Neutrophil (primary cell): ENCODE data around the gene ITGAE.

Source experiments
- H3K27ac ChIP-seq: fragments of 200-600 bp; sonication (generic); 2 replicates; pipeline ENCODE4 v1.5.1; 2016; ENCODE audit warnings: mild to moderate bottlenecking, moderate library complexity
- H3K27me3 ChIP-seq: fragments of 200-600 bp; sonication (generic); 2 replicates; pipeline ENCODE4 v1.6.0; 2016; ENCODE audit warnings: mild to moderate bottlenecking
- H3K36me3 ChIP-seq: fragments of 200-600 bp; sonication (generic); 2 replicates; pipeline ENCODE4 v1.5.1; 2017
- H3K4me1 ChIP-seq, 2 experiments: fragments of 200-600 bp in 1 of 2; sonication (generic) in 1 of 2; 1 replicate in 1 of 2; 2 replicates in 1 of 2; pipeline versions ENCODE4 v1.5.1 to v1.6.1; 2013 to 2016; ENCODE audit warnings: low read depth in 1 of 2, low read length in 1 of 2, mild to moderate bottlenecking in 1 of 2, moderate library complexity in 1 of 2; ENCODE audit not compliant: control insufficient read depth in 1 of 2, insufficient read depth in 1 of 2
- H3K4me3 ChIP-seq, 2 experiments: fragments of 200-600 bp in 1 of 2; sonication (generic) in 1 of 2; 1 replicate in 1 of 2; 2 replicates in 1 of 2; pipeline ENCODE4 v1.5.1; 2013 to 2016; ENCODE audit warnings: low read depth in 1 of 2, low read length in 1 of 2, mild to moderate bottlenecking in 1 of 2, moderate library complexity in 1 of 2
- H3K9me3 ChIP-seq: fragments of 200-600 bp; sonication (generic); 2 replicates; pipeline ENCODE4 v1.5.1; 2016
- TF ChIP-seq, protein P1 (sequence below): fragments of 200-600 bp; sonication (generic); IDR thresholded peaks from 2 replicates; pipeline ENCODE4 v1.5.1; 2016; ENCODE audit warnings: antibody characterized with exemption

ITGAE gene

DNA sequence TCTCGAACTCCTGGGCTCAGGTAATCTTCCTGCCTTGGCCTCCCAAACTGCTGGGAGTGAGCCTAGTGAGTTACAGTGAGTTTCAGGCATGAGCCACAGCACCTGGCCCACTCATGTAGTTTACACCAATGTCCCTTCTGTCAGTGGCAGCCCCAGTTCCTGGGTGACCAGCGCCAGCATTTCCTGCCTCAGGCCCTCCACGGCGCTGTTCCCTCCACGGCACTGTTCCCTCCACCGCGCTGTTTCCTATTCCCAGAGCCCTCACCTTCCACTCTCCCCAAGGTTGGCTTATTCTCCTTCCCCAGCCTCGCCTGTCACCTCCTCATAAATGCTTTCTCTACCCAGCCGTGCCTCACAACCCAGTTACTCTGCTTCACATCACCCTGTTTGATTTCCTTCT, 32.6 kb downstream of the ITGAE start:
- Histone ChIP-seq H3K27ac (no peak overlapping the region), H3K4me3 (no peak overlapping the region), H3K9me3 (no peaks in the 10 kb centered on the region), H3K36me3 (no peaks in the 10 kb centered on the region), H3K27me3 (no peaks in the 10 kb centered on the region), H3K4me1 (peaks cover 13 to 19% of the 10 kb centered on the region in 2 experiments)
- TF ChIP-seq, protein P1, sequence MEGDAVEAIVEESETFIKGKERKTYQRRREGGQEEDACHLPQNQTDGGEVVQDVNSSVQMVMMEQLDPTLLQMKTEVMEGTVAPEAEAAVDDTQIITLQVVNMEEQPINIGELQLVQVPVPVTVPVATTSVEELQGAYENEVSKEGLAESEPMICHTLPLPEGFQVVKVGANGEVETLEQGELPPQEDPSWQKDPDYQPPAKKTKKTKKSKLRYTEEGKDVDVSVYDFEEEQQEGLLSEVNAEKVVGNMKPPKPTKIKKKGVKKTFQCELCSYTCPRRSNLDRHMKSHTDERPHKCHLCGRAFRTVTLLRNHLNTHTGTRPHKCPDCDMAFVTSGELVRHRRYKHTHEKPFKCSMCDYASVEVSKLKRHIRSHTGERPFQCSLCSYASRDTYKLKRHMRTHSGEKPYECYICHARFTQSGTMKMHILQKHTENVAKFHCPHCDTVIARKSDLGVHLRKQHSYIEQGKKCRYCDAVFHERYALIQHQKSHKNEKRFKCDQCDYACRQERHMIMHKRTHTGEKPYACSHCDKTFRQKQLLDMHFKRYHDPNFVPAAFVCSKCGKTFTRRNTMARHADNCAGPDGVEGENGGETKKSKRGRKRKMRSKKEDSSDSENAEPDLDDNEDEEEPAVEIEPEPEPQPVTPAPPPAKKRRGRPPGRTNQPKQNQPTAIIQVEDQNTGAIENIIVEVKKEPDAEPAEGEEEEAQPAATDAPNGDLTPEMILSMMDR: no peak

- H3K4me1 ChIP-seq: peaks cover 13 to 19% of the 10 kb centered on the region in 2 experiments
- no peaks in the 10 kb centered on the region for H3K36me3 ChIP-seq
- H3K9me3 ChIP-seq: no peaks in the 10 kb centered on the region
- TF ChIP-seq, protein P1: no peak
- H3K4me3 ChIP-seq: no peak overlapping the region
- H3K27ac ChIP-seq: no peak overlapping the region
- no peaks in the 10 kb centered on the region for H3K27me3 ChIP-seq
These were observed 34.2 kb downstream of the ITGAE start for GRCh38 chr17:3766779-3767178.

- no peaks in the 10 kb centered on the region for H3K36me3 ChIP-seq
- H3K4me3 ChIP-seq: peak overlapping the region in 1 of 2 experiments; percentile 18
- peak overlapping the region; percentile 41 for H3K27ac ChIP-seq
- H3K9me3 ChIP-seq: no peaks in the 10 kb centered on the region
- peaks cover 13 to 19% of the 10 kb centered on the region in 2 experiments for H3K4me1 ChIP-seq
- TF ChIP-seq, protein P1: no peak
- H3K27me3 ChIP-seq: no peaks in the 10 kb centered on the region
These were observed 35.0 kb downstream of the ITGAE start for GRCh38 chr17:3765981-3766380.

- H3K4me3 ChIP-seq: no peak overlapping the region
- TF ChIP-seq, protein P1: no peak
- H3K9me3 ChIP-seq: no peaks in the 10 kb centered on the region
- no peak overlapping the region for H3K27ac ChIP-seq
- H3K36me3 ChIP-seq: no peaks in the 10 kb centered on the region
- no peaks in the 10 kb centered on the region for H3K27me3 ChIP-seq
- peaks cover 13% of the 10 kb centered on the region in 2 experiments for H3K4me1 ChIP-seq
These were observed 37.2 kb downstream of the ITGAE start for GRCh38 chr17:3763777-3764170.

DNA sequence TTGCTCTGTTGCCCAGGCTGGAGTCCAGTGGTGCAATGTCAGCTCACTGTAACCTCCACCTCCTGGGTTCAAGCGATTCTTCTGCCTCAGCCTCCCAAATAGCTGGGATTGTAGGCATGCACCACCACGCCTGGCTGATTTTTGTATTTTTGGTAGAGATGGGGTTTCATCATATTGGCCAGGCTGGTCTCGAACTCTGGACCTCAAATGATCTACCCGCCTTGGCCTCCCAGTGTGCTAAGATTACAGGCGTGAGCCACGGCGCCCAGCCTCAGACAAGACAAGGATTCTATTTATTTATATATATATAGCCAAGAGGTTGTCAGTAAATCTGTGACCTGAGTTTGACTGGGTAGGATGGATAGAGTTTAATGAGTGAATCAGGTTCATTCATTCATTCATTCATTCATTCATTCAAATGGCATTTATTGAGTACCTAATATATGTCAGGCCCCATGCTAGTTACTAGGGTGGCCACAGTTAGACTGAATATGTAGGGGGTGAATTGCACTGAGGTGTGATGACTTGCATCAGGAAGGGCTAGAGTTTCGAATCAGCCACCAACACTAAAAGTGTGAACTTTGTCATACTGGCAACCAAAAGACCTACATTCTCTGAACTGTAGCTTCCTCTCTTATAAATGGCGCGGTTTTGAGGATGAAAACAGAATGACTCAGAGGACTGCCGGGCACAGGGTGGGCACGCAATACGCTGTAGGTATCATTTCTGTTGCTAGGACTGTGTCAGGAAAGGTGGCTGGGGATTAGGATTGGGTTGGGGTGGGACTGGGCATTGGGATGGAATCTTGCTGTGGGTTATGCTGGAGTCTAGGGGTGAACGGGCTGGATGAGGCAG, 37.8 kb downstream of the ITGAE start:
- Histone ChIP-seq H3K36me3 (no peaks in the 10 kb centered on the region), H3K4me1 (peaks cover 13% of the 10 kb centered on the region in 2 experiments), H3K27me3 (no peaks in the 10 kb centered on the region), H3K9me3 (no peaks in the 10 kb centered on the region), H3K27ac (no peak overlapping the region), H3K4me3 (no peak overlapping the region)
- TF ChIP-seq, protein P1: no peak
